T-helper 9 cell (primary cell): ENCODE data around the gene MRPL42.

Experiments
- DNase-seq: peaks from one replicate; pipeline ENCODE4 v3.0.0-alpha.2; 2020

Gene MRPL42

DNA sequence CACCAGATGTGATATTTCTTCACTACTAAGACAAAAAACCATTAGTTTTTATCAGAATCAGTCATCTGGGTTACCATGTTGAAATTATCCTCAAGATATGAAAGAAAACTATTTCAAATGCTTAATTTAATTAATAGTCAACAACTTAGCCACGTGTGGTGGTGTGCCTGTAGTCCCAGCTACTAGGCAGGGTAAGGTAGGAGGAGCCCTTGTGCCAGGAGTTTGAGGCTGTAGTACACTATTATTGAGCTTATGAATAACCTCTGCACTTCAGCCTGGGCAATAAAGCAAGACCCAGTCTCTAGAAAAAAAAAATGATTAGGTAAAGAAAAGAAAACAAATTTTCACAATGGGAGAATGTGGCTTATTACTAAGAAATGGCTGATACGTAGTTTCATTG is 33.4 kb downstream of the MRPL42 start:
- no peak for DNase-seq

DNA sequence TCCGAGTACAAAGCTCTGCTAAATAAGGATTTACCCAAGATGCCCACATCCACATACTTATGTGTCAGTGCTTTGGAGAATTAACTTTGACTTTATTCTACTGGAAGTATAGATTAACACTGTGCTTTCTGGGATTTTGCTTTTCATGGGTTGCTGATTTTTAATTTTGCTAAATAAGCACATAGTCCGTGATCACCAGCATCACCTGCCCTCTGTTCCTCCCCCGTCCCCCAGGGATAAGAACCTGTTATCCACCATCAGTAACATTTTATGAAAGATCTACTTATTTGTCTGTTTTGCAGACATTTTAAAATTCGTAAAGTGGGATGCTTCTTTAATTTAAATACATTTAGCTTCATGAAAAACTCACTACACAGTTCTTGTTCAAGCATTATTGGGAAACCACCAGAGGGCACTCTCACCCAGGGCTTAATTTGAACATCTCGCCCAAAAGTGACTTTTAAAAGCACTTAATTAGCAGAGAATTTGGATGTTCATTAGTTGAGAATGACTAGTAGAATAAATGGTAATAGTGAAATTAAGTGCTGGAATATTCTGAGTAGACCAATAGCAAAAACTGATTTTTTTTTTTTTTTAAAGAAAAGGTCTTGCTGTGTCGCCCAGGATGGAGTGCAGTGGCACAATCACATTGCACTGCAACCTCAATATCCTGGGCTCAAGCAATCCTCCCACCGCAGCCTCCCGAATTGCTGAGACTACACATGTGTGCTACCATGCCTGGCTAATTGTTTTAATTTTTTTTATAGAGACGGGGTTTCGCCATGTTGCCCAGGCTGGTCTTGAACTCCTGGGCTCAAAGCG is 35.7 kb downstream of the MRPL42 start:
- DNase-seq = peak; percentile 56

DNA sequence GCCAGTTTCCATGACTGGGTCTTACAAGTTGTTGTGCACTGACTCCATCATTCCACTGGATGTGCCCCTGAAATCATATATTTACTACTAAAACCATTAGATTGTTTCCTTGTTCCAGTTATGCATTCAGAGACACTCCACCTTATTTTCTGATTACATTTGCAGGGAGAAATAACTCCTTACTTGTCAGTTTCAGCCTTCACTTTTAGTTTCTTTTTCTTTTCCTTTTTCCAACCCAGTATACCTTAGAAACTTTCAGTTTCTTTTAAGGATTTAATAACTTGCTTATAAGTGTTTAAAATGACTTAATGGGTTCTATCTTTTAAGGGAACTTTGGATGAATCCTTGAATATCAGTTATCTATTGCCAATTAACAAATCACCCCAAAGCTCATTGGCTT is 39.9 kb downstream of the MRPL42 start:
- DNase-seq = no peak

DNA sequence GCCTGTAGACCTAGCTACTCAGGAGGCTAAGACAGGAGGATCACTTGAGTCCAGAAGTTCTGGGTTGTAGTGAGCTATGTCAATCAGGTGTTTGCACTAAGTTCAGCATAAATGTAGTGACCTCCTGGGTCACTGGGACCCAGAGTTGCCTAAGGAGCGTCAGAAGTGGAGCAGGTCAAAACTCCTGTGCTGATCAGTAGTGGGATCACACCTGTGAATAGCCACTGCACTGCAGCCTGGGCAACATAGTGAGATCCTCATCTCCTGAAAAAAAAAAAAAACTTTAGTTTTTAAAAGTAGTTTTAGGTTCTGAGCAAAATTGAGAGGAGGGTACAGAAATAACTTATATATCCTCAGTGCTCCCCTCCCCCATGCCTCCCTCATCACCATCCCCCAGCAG is 42.2 kb downstream of the MRPL42 start:
- no peak for DNase-seq

DNA sequence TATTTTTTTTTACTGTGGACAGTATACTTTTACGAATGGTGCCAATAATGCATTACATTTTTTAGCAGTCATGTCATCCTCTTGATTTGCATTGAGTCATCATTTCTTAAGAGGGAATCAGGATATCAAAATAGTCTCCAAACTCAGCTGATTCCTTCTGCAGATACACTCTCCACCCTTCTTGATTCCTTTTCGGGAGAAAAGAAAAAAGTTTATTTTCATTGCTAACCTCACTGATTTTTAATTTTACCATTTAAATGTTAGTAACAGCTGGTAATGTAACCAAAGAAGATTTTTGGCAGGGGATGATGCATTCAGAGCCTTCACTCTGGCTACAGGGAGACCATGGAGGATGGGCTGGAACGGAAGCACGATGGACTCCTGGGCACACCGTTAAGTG is 47.5 kb downstream of the MRPL42 start:
- DNase-seq = no peak

DNA sequence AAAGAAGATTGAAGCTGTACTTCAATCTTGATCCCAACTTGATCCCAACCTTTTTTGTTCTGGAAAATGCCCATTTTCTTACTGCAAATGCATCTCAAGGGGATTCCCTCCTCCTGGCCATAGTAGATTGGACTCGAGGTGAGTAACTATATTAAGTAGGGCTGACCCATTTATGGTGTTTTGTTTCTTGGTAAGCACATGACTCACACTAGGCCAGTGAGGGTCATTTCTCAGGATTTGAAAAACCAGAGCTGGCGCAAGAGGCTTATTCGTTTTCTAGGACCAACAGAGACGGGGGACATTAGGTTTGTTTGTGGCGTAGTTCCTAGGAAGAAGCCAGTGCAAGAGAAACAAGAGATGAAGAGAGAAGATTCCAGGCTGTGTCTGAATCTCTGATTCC is 51.4 kb downstream of the MRPL42 start:
- DNase-seq = no peak

DNA sequence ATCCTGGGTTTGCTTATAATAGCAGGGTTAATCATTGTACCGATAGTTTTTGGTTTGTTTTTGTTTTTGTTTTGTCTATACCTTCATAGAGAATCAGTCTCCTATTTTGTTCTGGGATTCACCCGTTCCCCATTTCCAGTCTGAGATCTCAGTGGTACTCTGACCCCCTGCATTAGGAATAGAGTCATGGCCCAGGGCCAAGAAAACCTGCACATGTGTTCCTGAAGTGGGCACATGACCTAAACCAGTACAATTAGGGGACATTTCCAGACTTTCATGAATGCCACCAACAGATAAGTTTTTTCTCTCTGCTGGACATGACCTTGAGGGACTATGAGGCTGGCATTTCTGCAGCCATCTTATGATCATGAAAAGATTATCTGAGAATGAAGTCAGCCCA is 52.5 kb downstream of the MRPL42 start:
- no peak for DNase-seq

DNA sequence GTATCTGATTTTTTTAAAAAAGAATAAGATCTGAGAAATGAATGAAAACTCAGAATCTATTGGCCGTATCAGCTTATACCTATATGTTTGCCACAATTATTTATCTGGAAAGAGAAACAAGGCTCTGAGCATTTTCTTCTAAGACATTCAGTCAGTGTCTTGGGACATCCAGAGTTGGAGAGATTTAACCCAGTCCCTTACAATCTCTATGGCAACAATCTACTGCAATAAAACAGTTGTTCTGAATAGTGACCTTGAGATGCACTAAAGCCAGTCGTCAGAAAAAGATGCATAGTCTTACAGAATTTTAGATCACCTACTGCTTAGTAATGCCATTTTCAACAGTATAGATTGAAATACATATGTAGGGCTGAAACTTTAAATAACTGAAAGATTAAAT is 53.1 kb downstream of the MRPL42 start:
- DNase-seq = no peak

DNA sequence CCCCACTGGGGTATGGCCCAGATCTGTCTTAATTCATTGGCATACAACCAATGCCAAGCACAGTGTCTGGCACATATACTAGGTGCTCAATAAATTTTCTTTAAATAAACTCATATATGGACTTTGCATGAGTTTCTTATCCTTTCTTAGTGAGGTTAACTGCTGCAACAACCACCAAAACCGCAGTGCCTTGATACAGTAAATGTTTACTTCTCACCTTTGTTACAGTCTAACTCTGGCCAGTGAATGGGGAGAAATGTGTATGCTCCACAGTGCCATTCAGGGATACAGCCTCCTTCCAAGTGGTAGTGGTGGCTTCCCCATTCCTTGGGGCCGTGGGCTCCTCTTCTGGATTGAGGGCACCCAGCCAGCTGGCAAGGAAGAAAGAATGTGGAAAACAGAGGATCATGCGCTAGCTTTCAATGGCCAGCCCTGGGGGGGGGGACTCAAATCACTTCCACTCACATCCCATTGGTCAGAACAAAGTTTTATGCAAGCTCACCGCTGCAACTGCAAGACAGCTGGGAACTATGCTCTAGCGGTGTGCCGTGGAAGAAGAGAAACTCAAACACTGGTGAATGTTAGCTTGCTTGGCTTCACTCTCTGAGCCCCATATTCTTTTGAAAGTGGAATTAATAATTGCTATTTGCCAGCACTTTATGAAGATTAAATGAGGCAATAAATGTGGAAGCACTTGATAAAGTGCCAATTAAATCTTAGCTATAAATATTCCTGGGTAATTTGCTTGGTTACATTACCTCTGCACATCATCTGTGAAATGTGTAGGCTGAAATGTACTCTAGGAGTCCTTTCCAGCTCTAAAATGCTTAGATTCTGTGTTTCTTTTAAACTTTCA is 54.1 kb downstream of the MRPL42 start:
- DNase-seq = no peak

DNA sequence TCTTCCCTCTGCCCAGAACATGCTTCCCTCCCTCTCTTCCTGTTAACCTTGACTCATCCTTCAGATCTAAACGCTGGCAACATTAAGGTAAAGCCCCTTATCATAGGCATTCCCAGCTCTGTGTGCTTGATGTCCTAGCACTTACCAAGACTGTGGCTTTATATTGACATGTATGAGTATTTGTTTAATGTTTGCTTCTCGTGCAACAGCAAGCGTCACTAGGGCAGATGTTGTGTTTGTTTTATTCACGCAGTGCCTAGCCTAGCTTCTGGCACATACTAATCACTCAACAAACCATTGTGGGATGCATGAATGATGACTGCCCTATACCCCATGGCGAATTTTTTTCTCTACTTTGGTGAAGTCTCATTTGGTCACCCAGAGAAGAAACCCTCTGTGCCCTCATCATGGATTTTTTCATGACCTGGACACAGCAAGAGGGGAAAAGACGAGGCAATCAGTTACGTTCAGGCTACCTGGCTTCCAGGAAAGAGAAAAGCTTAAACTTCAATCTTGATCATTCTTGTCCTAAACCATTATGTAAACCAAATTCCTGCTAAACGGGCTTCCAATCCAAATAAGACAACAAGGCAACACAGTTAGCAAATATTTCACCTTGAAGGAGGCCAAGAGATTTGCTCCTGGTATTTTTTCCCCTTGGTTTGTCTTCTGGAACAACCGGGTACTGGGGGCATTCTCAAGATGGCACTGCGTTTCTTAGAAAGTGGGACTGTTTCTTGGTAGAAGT is 57.2 kb downstream of the MRPL42 start:
- DNase-seq = no peak

DNA sequence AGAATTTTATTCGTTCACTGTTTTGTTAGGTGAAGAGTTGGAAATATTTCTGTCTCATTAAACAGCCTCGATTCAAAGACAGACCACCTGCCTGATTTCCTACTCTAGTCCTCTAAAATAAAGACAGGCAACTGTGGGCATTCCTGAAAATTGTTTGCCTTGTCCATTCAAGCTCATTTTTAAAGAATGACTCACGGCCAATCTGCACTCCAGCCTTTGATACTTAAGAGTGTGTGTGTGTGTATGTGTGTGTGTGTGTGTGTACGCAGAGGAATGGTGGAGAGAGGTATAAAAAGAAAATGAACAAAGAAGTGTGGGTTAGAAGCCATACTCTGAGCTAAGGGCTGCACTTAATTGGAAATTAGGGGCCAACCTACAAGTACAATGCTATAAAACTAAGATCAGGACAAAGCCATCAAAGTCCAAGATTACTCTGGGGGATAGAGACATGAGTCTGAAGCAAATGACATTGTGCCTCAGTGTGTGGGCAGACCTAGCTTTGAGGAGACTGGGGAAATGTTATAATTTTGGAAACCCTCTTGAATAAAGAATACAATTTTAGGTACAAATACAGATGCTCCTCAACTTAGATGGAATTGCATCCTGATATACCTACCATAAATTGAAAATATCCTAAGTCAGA is 59.6 kb downstream of the MRPL42 start:
- DNase-seq = no peak

DNA sequence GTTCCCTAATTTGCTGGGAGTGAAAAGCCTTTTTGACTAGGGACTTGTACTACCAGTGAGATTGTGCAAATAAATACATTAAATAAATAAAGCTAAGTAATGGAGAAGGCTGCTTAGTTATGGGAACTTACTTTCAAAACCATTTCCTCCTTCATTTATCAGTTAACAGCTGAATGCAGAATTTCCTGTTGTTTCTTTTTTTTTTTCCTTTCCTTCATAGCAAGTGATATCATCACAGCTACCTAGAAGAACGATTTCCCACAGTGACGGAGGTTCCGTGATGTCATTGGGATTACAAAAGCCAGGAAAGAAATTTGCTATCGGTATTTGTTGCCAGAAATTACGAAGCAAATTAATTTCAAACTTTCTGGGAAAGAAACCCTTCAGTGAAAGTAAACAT is 63.0 kb downstream of the MRPL42 start:
- DNase-seq = no peak

DNA sequence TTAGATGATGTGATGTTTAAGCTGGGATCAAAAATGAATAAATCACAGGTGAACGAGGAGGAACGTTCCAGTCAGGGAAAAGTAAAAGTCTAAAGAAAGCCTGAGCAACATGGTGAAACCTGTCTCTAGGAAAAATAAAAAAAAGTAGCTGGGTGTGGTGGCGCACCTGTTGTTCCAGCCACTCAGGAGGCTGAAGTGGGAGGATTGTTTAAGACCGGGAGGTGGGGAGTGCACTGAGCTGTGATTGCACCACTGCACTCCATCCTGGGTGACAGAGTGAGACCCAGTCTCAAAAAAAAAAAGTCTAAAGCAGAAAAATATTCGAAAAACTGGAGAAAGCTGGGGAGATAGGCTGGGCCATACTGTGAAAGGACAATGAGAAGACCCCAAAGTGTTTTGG is 66.0 kb downstream of the MRPL42 start:
- no peak for DNase-seq

DNA sequence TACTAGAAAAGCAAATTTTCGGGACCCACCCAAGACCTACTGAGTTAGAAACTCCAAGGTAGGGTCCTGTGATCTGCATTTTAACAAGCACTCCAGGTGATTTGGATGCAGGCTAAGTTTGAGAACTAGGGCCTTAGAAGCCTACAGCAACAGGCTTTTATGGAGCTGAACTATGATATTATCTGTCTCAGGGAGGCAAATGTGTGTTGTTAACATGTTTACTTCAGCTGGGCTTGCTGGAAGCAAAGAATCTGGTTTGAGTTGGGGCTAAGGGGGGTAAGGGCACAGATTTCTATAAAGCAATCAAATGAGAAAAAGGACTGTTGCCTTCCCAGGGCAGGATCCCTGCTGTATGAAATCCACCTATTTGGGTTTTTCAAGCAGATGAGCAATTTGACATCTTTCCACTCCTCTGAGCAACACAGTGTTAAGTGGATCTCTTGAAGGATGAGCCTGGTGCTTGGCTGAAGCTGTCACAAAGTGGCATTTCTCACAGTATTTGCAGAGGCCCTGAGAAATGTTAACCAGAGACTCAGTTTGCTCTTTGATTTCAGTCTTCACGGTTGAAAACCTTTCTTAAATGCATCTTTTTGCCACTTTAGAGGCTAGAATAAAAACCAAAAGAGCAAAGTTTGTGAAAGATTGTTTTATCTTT is 68.9 kb downstream of the MRPL42 start:
- no peak for DNase-seq

DNA sequence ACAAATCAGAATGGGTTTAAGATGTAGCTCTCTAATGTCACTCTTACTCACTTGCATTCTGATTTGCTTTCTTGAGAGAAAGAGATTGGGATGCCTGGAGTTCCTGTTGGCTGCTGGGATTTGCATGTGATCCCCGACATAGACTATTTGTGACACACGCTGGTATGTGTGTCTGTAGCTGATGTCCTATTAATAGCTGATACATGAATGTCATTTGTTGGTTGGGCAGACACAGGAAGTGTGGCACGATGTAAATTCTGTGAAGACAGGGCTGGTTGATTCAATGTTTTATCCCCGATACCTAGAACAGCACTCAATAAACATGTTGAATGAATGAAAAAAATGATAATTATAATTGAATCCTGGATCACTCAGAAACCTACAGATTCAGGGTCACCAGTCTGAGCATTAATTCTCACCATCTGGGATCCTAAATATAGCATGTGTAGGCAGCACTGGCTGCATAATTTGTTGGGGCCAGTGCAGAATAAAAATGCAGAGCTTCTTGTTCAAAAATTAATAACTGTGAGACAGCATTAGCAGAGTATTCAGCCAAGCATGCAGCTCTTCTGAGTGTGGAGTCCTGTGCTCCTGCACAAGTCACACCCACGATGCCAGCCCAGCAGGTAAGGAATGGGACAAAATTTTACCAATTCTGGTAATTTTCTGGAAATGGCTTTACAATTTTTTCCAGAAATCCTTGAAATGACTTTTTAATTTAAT is 69.6 kb downstream of the MRPL42 start:
- no peak for DNase-seq

DNA sequence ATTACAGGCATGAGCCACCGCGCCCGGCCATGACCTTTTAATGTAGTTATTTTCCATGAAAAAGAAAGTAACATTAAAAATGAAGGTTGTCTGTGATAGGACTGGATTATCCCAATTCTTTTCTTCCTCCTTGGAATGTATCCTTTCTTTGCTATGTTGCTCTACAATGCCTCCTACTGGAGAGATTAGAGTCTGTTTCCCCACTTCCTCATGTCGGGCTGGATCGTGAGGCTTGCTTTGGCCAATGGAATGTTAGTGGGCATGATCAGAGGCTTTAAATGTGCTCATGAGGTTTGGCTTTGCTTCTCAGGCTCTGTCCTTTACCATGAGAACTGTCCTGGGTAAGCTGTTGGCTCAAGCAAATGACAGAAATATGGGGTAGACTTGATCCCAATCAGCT is 70.5 kb downstream of the MRPL42 start:
- DNase-seq = no peak

DNA sequence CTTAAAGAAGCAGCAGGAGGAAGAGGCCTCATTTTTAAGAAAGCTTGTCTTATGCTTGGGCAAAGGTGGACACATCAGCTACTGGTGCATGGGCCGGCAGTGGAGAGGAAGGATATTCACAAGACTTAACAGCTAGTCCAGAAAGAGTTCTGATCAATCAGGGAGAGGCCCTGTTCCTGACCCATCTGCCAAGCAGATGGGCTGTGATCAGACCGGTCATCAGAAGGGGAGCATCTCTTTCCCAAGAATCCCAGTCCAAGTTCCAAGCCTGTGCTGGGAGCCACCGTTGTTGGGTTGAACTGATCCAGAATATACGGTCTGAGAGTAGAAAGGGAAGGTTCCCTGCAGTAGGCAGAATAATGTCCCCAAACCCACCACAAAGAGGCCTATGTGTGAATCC is 72.5 kb downstream of the MRPL42 start:
- DNase-seq = no peak

DNA sequence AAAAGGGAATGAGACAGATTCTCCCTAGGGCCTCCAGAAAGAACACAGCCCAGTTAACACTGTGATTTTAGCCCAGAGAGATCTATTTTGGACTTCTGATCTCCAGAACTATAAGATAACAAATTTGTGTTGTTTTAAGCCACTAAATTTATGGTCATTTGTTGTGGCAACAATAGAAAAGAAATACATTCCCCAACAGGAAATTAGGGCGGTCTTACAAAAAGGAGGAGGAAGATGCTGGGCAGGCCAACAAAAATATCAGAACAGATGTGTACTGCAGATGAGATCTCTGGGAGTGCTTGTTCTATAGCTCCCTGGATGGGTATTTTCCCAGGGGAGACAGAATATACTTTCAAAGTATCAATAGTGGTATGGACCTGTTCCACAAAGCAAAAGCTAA is 73.2 kb downstream of the MRPL42 start:
- no peak for DNase-seq

DNA sequence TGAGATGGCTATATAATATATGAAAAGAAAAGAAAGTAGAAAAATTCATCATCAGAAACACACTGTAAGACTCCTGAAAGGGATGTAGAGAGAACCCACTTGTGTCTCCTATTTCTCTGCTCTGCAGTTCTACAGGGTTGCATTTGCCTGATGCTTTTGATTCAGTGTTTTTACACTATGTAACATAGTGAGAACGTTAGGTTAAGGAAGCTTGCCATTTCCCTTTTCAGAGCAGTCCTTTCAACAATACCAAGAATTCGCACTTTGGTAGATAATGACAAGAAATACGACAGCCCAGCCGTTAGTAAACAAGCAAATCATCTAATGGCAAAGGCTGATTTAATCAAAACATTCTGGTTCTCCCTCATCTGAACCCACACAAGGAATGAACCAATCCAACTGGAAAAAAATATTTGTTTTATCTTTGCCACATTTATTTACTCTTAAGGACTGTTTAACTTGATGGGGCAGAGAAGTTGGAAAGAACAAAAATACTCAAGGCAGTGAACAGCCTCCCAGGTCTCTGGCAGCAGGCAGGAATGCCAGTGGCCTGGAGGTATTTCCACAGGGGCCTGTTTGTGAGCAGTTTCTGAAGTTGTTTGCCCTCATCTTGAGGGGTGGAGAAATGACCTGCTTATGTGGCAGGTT is 74.4 kb downstream of the MRPL42 start:
- no peak for DNase-seq

DNA sequence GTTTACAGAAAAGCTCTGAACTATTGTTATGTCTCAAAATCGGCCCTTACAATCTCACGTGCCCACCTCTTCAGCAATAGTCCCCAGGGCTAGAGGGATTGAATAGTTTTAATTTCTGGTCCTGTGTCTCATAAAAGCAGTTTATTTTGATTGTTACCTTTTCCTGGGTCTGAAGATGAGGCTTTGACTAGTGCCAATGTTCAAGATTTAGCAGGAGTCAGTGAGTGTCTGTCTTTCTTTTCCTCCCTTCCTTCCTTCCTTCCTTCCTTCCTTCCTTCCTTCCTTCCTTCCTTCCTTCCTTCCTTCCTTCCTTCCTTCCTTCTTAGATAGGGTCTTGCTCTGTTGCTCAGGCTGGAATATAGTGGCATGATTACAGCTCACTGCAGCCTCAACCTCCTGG is 80.5 kb downstream of the MRPL42 start:
- DNase-seq = no peak

DNA sequence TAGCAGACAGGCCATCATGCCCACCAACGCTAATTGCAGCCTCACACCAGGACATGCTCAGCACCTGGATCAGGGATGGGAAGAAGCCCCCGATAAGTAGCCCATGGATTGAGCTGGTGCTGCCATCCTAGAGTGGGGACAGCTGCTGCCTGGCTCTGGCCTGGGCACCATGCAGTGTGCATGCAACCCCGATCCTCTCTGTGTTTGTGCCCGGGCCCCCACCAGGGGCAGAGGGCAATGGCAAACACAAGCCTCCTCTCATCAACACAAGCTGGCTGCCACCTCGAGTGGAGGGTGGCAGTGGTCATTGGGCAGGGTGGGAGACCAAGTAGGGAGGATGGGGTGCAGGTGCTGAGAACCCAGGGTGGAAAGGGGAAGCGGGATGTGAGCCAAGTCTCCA is 81.9 kb downstream of the MRPL42 start:
- no peak for DNase-seq
